Coronary artery (tissue), 2 donors: ENCODE results near the gene ACKR3.

Experiments
- DNase-seq: peaks from one replicate; pipeline ENCODE4 v3.0.0-alpha.2; 2017; ENCODE audit warnings: low spot score
- H3K27ac ChIP-seq, 2 donors: fragments of 200-600 bp; sonication (generic); one replicate each; pipeline ENCODE4 v1.5.1; 2016 to 2019
- H3K4me3 ChIP-seq: fragments of 200-600 bp; sonication (generic); 2 replicates; pipeline ENCODE4 v1.5.1; 2016; ENCODE audit warnings: mild to moderate bottlenecking, moderate library complexity
- CTCF ChIP-seq: fragments of 200-600 bp; sonication (generic); IDR thresholded peaks from one replicate; pipeline ENCODE4 v1.5.1; 2019; ENCODE audit warnings: antibody characterized with exemption

Gene ACKR3

GRCh38 chr2:236568068-236568921 lies 1.3 kb upstream of the ACKR3 start:
- Histone ChIP-seq H3K4me3 (peak overlapping the region; percentile 76), H3K27ac (peak overlapping the region; percentile 91 to 97)
- peak; percentile 83 for DNase-seq
- TF ChIP-seq CTCF = no peak

- TF ChIP-seq CTCF = no peak
- H3K27ac ChIP-seq = peak overlapping the region; percentile 91 to 97
- peak overlapping the region; percentile 76 for H3K4me3 ChIP-seq
- DNase-seq = no peak
Observed at GRCh38 chr2:236568922-236569572, 578 bp upstream of the ACKR3 start.

- peak overlapping the region; percentile 91 to 97 for H3K27ac ChIP-seq
- peak; percentile 9 for DNase-seq
- H3K4me3 ChIP-seq = peak overlapping the region; percentile 76
- no peak for TF ChIP-seq CTCF
Observed at GRCh38 chr2:236570081-236570868, 650 bp downstream of the ACKR3 start.

GRCh38 chr2:236571145-236571544 lies 1.5 kb downstream of the ACKR3 start:
- Histone ChIP-seq H3K27ac (peak overlapping the region; percentile 91 to 97), H3K4me3 (peak overlapping the region; percentile 76)
- peak; percentile 47 for DNase-seq
- TF ChIP-seq CTCF = no peak

- TF ChIP-seq CTCF = no peak
- DNase-seq = peak; percentile 72
- peak overlapping the region; percentile 68 to 91 for H3K27ac ChIP-seq
- peak overlapping the region; percentile 76 for H3K4me3 ChIP-seq
Observed at GRCh38 chr2:236572482-236572881, 2.9 kb downstream of the ACKR3 start.

- H3K27ac ChIP-seq = peak overlapping the region in 1 of 2 donors; percentile 68
- TF ChIP-seq CTCF = no peak
- peak overlapping the region; percentile 76 for H3K4me3 ChIP-seq
- DNase-seq = no peak
Observed at GRCh38 chr2:236573066-236573929, 3.7 kb downstream of the ACKR3 start.
